GM12878 (cell line): Measurements from ENCODE around the gene HIVEP3. TPM values are rescaled to one million over a fixed set of nuclear protein-coding genes. Genes with fewer than 3 reads are reported as not detected.

ENCODE experiments used
- BRCA1 ChIP-seq: IDR thresholded peaks from 2 replicates; pipeline ENCODE4 v1.6.1; 2011; ENCODE audit warnings: low read depth, low read length, improper control_type of control experiment
- RB1 ChIP-seq: fragments of 450-650 bp; formaldehyde crosslinking; IDR thresholded peaks from 2 replicates; pipeline ENCODE4 v1.6.1; 2017; ENCODE audit warnings: mild to moderate bottlenecking, borderline replicate concordance
- SP1 ChIP-seq: IDR thresholded peaks from one replicate; pipeline ENCODE4 v1.6.1; 2011; ENCODE audit warnings: low read depth, low read length
- SREBF2 ChIP-seq: IDR thresholded peaks from 2 replicates; pipeline ENCODE4 v1.6.1; 2012; ENCODE audit warnings: mild to moderate bottlenecking, low read length
- TAF1 ChIP-seq: IDR thresholded peaks from 2 replicates; pipeline ENCODE4 v1.6.1; 2011; ENCODE audit warnings: mild to moderate bottlenecking, low read depth, low read length, borderline replicate concordance
- polyA plus RNA-seq, 11 experiments: library from polyadenylated mRNA; depleted of rRNA in 4 of 11; unstranded in 6 of 11; stranded (reverse) in 5 of 11; fragments of >200 nt; fragmentation: Nextera tagmentation in 4 of 11; fragmentation: Illumina TruSeq in 1 of 11; extraction: Ambion mirVana in 4 of 11; extraction: Trizol in 1 of 11; gene quantifications; 1 replicate in 1 of 11; 2 replicates in 10 of 11; pipeline versions ENCODE4 v1.2.1 to v1.2.3, GENCODE V29; 2011 to 2016; ENCODE audit warnings: inconsistent platforms in 2 of 11, missing spikeins in 2 of 11, low read depth in 1 of 11
- total RNA-seq, 4 experiments: library from RNA; depleted of rRNA in 3 of 4; stranded (reverse); fragments of >200 nt in 3 of 4; fragmentation: Illumina TruSeq in 1 of 4; extraction: Trizol in 1 of 4; gene quantifications; 2 replicates each; pipeline versions ENCODE4 v1.2.1 to v1.2.3, GENCODE V29; 2013 to 2021
- TF ChIP-seq, protein P1 (sequence below): IDR thresholded peaks from 2 replicates; pipeline ENCODE4 v1.6.1; 2012; ENCODE audit warnings: mild to moderate bottlenecking, low read depth, low read length
- TF ChIP-seq, protein P2 (sequence below): fragments of 450-650 bp; IDR thresholded peaks from 2 replicates; pipeline ENCODE4 v1.6.1; 2017; ENCODE audit warnings: low read depth, mild to moderate bottlenecking, moderate library complexity
- TF ChIP-seq, protein P3 (sequence below): IDR thresholded peaks from 2 replicates; pipeline ENCODE4 v1.6.1; 2012; ENCODE audit warnings: low read depth, low read length, improper control_type of control experiment

Gene HIVEP3
- total and polyA plus RNA-seq, 10 of the 15 experiments (the other 5 are each of a cell fraction or from before 2014, with no cell fraction given), result 1.8 to 13.6 (median 3.8) TPM

DNA sequence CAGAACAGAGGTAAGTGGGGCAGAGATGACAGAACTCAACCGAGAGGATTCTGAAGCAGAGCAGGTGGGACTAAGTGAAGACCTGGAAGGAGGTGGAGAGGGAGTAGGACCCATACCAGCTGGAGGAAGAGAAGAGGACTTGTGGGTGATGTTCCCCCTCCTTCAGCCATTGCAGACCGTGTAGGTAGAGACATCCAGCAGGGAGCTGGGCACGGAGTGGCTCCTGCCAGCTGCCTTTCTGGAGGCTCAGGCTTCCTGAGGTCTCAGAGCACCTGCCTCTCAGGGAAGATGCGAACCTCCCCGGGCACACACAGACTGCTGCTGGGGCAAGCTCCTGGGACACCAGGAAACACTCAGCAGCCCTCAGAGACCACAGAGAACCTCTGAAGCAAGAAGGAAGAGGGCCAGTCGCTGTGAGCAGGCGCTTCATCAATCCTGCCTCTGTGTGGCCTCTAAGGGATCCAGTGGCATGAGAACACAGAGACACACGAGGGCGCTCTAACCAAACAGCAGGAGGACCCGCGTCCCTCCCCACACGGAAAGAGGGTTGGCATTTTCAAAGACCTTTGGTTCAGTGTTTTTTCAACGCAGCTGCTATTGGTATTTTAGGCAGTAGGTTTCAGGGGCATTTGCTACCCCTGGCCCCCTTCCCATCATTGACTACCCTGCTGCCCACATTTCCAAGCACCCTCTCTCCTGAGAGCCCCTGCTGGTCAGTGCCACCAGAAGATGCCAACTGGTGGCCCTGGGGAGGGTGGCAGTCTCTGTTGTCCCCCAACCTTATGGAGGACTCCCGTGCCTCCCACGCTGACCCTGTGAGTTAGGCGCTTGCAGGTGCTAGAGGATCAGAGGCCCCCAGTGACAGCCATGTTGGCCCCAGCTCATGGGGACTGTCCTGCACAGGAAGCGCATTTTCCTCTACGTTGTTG lies 344.7 kb downstream of the HIVEP3 start (continued):
- TF ChIP-seq, protein P1, sequence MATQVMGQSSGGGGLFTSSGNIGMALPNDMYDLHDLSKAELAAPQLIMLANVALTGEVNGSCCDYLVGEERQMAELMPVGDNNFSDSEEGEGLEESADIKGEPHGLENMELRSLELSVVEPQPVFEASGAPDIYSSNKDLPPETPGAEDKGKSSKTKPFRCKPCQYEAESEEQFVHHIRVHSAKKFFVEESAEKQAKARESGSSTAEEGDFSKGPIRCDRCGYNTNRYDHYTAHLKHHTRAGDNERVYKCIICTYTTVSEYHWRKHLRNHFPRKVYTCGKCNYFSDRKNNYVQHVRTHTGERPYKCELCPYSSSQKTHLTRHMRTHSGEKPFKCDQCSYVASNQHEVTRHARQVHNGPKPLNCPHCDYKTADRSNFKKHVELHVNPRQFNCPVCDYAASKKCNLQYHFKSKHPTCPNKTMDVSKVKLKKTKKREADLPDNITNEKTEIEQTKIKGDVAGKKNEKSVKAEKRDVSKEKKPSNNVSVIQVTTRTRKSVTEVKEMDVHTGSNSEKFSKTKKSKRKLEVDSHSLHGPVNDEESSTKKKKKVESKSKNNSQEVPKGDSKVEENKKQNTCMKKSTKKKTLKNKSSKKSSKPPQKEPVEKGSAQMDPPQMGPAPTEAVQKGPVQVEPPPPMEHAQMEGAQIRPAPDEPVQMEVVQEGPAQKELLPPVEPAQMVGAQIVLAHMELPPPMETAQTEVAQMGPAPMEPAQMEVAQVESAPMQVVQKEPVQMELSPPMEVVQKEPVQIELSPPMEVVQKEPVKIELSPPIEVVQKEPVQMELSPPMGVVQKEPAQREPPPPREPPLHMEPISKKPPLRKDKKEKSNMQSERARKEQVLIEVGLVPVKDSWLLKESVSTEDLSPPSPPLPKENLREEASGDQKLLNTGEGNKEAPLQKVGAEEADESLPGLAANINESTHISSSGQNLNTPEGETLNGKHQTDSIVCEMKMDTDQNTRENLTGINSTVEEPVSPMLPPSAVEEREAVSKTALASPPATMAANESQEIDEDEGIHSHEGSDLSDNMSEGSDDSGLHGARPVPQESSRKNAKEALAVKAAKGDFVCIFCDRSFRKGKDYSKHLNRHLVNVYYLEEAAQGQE, result no peak
- no peak for TF ChIP-seq BRCA1
- TF ChIP-seq SP1, result no peak
- no peak for TF ChIP-seq TAF1
- TF ChIP-seq SREBF2, result no peak
- peak; percentile 66; the same call in 1 of the 2 replicates for TF ChIP-seq RB1
- TF ChIP-seq, protein P2, sequence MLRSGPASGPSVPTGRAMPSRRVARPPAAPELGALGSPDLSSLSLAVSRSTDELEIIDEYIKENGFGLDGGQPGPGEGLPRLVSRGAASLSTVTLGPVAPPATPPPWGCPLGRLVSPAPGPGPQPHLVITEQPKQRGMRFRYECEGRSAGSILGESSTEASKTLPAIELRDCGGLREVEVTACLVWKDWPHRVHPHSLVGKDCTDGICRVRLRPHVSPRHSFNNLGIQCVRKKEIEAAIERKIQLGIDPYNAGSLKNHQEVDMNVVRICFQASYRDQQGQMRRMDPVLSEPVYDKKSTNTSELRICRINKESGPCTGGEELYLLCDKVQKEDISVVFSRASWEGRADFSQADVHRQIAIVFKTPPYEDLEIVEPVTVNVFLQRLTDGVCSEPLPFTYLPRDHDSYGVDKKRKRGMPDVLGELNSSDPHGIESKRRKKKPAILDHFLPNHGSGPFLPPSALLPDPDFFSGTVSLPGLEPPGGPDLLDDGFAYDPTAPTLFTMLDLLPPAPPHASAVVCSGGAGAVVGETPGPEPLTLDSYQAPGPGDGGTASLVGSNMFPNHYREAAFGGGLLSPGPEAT, result no peak
- TF ChIP-seq, protein P3, sequence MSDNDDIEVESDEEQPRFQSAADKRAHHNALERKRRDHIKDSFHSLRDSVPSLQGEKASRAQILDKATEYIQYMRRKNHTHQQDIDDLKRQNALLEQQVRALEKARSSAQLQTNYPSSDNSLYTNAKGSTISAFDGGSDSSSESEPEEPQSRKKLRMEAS, result no peak
